Lower lobe of right lung (tissue), 2 donors: Measurements from ENCODE around the gene UBASH3B. TPM values are rescaled to one million over a fixed set of nuclear protein-coding genes. Genes with fewer than 3 reads are reported as not detected.
A peak's percentile ranks its signal among the peaks of the same experiment; 100 is the strongest.

Experiments
- ATAC-seq, 2 donors: fragments of 200-7000 bp; cut with Tn5 transposase; one replicate each; pipeline ENCODE4 v1.9.1; 2020 to 2022; ENCODE audit warnings: mild to moderate bottlenecking in 2 of 2, moderate library complexity in 2 of 2
- DNase-seq: peaks from one replicate; pipeline ENCODE4 v3.0.0-alpha.2; 2020
- H3K27ac ChIP-seq: fragments of 200-600 bp; one replicate; pipeline ENCODE4 v1.8.0; 2022
- H3K27me3 ChIP-seq: fragments of 200-600 bp; one replicate; pipeline ENCODE4 v1.8.0; 2022; ENCODE audit warnings: low read depth
- H3K36me3 ChIP-seq: fragments of 200-600 bp; one replicate; pipeline ENCODE4 v1.8.0; 2022; ENCODE audit warnings: mild to moderate bottlenecking
- H3K4me1 ChIP-seq: fragments of 200-600 bp; one replicate; pipeline ENCODE4 v1.8.0; 2022
- H3K4me3 ChIP-seq: fragments of 200-600 bp; one replicate; pipeline ENCODE4 v1.8.0; 2022; ENCODE audit warnings: mild to moderate bottlenecking
- H3K9me3 ChIP-seq: fragments of 200-600 bp; one replicate; pipeline ENCODE4 v1.8.0; 2022
- CTCF ChIP-seq: fragments of 200-600 bp; IDR thresholded peaks from one replicate; pipeline ENCODE4 v1.8.0; 2022; ENCODE audit warnings: antibody characterized with exemption, mild to moderate bottlenecking
- intact Hi-C: fragments of 100-400 bp; cut with DNase I; formaldehyde crosslinking; loops from one replicate; pipeline ENCODE4 v1.11.0; 2022
- total RNA-seq: library from RNA; stranded (reverse); fragmentation: NEBNext Ultra II Directional; extraction: Animal tissue kit (Norgen Biotek cat#: 25700); gene quantifications from one replicate; pipeline ENCODE4 v1.2.1, GENCODE V29; 2021
- donor health status: DM: no; HTN: yes; CAD: no; lungs with severe emphysema.

UBASH3B gene
- total RNA-seq, 1 donor from 2014 or later: 64.7 TPM

GRCh38 chr11:122751292-122752070, 96.0 kb downstream of the UBASH3B start:
- no peak for TF ChIP-seq CTCF
- intact Hi-C loops: no loop called here
- Histone ChIP-seq H3K27ac (no peak overlapping the region), H3K9me3 (no peaks in the 10 kb centered on the region), H3K4me1 (peaks cover 54% of the 10 kb centered on the region), H3K27me3 (no peaks in the 10 kb centered on the region), H3K4me3 (no peak overlapping the region), H3K36me3 (no peaks in the 10 kb centered on the region)
- no peak for DNase-seq
- no peak for ATAC-seq

GRCh38 chr11:122754028-122754427, 98.5 kb downstream of the UBASH3B start:
- H3K4me3 ChIP-seq: no peak overlapping the region
- ATAC-seq (no peak), DNase-seq (no peak)
- H3K27me3 ChIP-seq: no peaks in the 10 kb centered on the region
- no peak overlapping the region for H3K27ac ChIP-seq
- H3K36me3 ChIP-seq: no peaks in the 10 kb centered on the region
- no peak for TF ChIP-seq CTCF
- H3K4me1 ChIP-seq: peaks cover 52% of the 10 kb centered on the region
- H3K9me3 ChIP-seq: no peaks in the 10 kb centered on the region
- intact Hi-C loops: no loop called here

GRCh38 chr11:122754553-122755322, 99.2 kb downstream of the UBASH3B start:
- no peak overlapping the region for H3K27ac ChIP-seq
- peaks cover 46% of the 10 kb centered on the region for H3K4me1 ChIP-seq
- no peaks in the 10 kb centered on the region for H3K27me3 ChIP-seq
- H3K36me3 ChIP-seq: no peaks in the 10 kb centered on the region
- ATAC-seq (peak; percentile 18 to 30), DNase-seq (no peak)
- H3K9me3 ChIP-seq: no peaks in the 10 kb centered on the region
- intact Hi-C loops: no loop called here
- peak; percentile 39 for TF ChIP-seq CTCF
- no peak overlapping the region for H3K4me3 ChIP-seq

- Histone ChIP-seq H3K4me1 (peaks cover 45% of the 10 kb centered on the region), H3K36me3 (no peaks in the 10 kb centered on the region), H3K27me3 (no peaks in the 10 kb centered on the region), H3K9me3 (no peaks in the 10 kb centered on the region), H3K27ac (no peak overlapping the region), H3K4me3 (no peak overlapping the region)
- intact Hi-C loops: no loop called here
- ATAC-seq (peak; percentile 33 to 68), DNase-seq (no peak)
- no peak for TF ChIP-seq CTCF
Observed at GRCh38 chr11:122755409-122755808, 99.9 kb downstream of the UBASH3B start.

DNA sequence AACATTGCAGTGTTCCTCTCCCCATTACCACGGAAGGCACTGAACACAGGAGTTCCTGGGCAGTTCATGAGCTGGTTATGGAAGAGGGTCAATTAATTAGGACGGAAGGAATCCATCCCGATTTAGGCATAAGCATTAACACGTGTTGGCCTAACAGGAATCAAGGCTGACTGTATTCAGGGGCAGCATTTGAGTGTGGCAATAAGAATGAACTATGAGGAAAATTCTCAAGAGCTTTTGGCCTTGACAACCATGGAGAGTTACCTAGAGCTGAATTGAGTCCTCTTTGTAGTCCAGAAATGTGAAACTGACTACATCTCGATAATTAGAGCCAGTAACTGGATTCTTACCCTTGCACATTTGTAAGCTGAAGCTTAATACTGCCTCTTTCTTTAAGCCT, 100.4 kb downstream of the UBASH3B start:
- DNase-seq: no peak
- TF ChIP-seq CTCF: no peak
- no peak overlapping the region for H3K4me3 ChIP-seq
- no peak for ATAC-seq
- H3K36me3 ChIP-seq: no peaks in the 10 kb centered on the region
- intact Hi-C loops: no loop called here
- no peaks in the 10 kb centered on the region for H3K9me3 ChIP-seq
- H3K27me3 ChIP-seq: no peaks in the 10 kb centered on the region
- H3K27ac ChIP-seq: peak overlapping the region; percentile 18
- H3K4me1 ChIP-seq: peaks cover 45% of the 10 kb centered on the region
